DMS 273 (cell line): ENCODE data around the gene RBL2.
"Not testable (repeated sequence)": the region's sequence is repeated elsewhere in the genome, so short reads cannot be mapped to it uniquely, and the experiment has no call there.

Source experiments
- DNase-seq: peaks from one replicate; lab custom pipeline; 2025; ENCODE audit not compliant: unreplicated experiment; lab: John Stamatoyannopoulos, UW

The RBL2 gene

GRCh38 chr16:53434377-53435065 is at the start of gene RBL2:
Gene RBL2 (plus strand): TSS chr16:53434471. CDS start chr16:53434557, 86 bp downstream.
- peak; percentile 89 for DNase-seq

DNA sequence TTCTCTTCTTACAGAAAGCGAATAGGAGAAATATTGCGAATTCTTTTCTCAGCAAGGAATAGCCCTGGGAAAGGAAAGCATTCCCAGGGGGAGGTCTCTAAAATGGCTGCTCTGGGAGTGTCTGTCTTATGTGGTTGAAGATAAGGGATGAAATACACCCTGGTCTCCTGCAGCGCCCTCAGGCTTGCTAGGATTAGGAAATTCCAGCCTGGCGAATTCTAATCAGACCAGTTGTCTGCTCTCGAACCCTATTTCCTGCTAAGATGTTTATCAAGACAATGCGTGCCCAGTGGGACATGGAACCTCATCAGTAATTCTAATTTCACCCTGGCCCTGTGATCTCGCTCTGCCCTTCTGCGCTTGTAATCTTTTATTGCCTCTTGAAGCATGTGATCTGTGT is 49.7 kb upstream of the RBL2 start:
- not testable (repeated sequence) for DNase-seq

DNA sequence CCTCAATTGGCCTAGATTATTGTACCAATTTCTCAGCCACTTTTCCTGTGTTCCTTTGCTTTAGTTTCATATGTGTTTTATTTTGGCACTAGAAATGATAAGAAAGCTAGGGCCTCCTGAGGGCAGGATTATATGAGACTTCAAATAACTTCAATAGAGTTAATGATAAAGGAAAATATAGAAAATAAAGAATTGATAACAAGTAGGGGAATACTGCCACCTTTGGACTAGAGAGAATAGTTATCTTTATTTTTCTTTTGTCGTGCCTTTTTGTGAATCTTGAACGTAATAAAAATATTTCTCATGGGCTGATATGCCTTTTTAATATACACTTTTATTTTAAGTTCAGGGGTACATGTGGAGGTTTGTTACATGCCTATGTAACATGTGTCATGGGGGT is 29.3 kb upstream of the RBL2 start:
- DNase-seq, result no peak

- no peak for DNase-seq
Observed at GRCh38 chr16:53412549-53412948, 21.7 kb upstream of the RBL2 start.

DNA sequence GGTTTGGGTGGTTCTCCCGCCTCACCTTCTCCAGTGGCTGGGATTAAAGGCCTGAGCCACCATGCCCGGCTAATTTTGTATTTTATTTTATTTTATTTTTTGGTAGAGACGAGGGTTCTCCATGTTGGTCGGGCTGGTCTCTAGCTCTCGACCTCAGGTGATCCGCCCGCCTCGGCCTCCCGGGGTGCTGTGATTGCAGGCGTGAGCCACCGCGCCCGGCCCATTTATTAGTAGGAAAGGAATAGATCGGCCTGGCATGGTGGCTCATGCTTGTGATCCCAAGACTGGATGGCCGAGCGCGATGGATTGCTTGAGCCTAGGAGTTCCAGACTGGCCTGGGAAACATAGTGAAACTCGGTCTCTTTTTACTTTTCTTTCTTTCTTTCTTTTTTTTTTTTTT is 20.4 kb upstream of the RBL2 start:
- DNase-seq, result no peak

DNA sequence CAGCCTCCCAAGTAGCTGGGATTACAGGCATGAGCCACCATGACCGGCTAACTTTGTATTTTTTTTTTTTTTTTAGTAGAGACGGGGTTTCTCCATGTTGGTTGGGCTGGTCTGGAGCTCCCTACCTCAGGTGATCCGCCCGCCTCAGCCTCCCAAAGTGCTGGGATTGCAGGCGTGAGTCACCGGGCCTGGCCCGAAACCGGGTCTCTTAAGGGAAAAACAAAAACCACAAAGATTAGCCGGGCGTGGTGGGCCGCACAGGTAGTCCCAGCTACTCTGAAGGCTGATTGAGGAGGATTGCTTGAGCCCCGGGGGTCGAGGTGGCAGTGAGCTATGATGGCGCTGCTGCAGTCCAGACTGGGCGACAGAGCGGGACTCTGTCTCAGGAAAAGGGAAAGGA is 19.9 kb upstream of the RBL2 start:
- DNase-seq, result no peak

DNA sequence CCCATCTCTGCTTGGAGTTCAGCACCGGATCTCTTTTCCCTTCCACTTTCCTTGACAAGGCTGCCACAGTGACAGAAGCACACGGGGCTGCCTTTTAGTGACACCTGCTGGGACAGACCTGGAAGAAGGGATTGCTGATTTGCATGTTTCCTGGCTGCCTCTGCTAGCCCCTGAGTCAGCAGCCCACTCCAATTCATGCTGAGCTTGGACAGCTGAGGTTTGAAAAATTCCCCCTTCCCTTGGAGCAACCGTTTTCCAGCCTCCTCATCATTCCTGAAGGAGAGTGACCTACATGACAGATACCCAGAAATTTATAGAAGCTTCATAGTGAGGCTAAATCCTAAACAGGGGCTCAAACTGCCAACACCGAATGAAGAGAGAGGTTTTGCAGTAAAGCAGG is 18.8 kb upstream of the RBL2 start:
- DNase-seq, result peak; percentile 30

DNA sequence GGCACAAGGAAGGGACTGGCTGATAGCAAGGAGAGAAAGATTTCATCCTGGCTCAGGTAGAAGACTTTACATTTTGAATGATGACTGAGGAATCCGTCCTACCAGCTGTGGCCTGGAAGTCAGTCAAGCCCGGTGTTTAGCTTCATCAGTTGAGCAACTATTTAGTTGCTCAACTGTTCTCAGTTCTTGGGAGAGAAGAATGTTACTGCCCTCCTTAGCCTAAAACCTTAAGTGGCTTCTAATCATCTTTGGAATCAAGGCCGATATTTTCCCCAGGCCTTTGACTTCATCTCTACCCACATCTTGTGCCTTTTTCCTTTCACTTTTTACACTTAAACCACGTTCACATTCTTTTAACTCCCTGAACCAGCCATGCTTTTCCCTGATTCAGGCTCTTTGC is 17.3 kb upstream of the RBL2 start:
- DNase-seq, result no peak

- DNase-seq, result no peak
Observed at GRCh38 chr16:53417976-53418375, 16.3 kb upstream of the RBL2 start.

DNA sequence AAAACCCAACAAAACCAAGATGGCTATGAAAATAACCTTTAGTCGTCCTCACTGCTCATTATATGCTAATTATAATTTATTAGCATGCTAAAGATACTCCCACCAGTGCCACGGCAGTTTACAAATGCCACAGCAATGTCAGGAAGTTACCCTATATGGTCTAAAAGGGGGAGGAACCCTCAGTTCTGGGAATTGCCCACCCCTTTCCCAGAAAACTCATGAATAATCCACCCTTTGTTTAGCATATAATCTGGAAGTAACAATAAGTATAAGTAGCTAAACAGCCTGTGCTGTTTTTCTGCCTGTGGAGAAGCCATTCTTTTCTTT is 14.9 kb upstream of the RBL2 start:
- not testable (repeated sequence) for DNase-seq

DNA sequence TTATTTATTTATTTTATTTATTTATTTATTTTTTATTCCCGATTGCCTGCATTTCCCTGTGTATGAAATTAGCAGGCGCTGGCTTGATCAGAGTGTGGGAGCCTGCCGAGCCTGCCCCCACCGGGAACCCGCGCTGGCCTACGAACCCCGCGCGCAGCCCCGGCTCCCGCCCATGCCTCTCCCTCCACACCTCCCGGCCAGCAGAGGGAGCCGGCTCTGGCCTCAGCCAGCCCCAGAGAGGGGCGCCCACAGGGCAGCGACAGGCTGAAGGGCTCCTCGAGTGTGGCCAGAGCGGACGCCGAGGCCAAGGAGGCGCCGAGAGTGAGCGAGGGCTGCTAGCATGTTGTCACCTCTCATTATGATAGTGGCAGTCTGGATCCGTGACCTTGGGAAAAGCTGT is 13.0 kb upstream of the RBL2 start:
- DNase-seq, result no peak

- DNase-seq, result peak; percentile 49
Observed at GRCh38 chr16:53423968-53424367, 10.3 kb upstream of the RBL2 start.

DNA sequence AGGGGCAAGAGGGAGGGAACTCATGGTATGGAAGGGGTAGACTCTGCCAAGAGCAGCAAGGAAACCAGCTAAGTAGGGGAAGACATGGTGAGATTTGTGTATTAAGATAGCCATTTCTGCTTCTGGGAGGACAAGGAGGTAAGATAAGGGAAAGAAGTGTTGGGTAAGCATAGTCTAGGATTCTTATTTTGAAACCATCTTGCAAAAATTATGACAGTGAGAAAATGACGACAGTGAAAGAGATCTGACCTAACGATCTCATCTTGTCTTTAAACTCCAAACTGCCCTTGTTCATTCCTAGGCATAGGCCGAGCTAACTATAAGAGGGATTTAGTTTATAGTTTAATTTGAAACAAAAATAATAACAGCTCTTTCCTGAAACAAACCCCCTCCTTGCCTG is 5.6 kb upstream of the RBL2 start:
- no peak for DNase-seq

DNA sequence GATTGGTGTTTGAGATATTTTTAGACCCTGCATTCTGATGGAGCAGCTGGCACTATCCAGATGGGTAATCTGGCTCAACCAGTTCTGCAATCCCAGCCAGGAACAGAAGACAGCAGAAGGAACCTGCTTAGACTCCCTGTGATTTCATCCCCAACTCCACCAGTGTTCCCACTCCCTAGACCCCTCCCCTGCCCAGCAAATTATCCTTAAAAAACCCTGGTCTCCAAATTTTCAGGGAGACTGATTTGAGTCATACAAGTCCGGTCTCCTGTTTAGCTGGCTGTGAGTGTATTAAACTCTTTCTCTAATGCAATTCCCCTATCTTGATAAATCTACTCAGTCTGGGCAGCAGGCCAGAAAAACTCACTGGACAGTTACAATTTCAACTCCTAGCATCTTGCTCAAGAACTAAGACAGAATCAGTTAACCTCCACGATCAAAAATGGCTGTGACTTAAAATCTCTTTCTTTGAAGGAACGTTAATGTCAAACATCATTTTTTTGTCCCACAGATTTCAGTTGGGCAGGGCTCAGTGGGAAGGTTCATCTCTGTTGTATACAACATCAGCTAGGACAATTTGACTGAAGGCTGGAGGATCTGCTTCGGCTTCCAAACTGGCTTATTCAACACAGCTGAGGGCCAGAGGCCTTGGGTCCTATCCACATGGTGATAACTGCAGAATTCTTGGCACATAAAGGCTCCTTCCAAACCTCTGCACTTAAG is 4.9 kb upstream of the RBL2 start:
- DNase-seq, result peak; percentile 94

DNA sequence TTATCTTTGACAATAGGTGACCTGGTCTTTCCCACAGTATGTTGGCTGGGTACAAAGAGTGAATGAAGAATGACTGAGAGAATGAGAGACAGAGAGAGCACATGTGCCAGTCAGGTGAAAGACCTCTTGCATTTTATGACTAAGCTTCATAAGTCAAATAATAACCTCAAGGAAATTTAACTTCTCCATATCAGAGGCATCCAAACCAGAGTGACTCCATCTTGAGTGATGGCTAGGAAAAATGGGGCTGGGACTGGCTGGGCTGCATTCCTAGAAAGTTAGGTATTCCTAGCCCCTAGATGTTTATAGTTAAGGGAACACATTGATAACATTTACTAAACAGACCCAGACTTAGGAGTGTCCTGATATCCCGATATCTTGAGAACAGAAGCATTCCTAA is 3.9 kb upstream of the RBL2 start:
- DNase-seq, result no peak

DNA sequence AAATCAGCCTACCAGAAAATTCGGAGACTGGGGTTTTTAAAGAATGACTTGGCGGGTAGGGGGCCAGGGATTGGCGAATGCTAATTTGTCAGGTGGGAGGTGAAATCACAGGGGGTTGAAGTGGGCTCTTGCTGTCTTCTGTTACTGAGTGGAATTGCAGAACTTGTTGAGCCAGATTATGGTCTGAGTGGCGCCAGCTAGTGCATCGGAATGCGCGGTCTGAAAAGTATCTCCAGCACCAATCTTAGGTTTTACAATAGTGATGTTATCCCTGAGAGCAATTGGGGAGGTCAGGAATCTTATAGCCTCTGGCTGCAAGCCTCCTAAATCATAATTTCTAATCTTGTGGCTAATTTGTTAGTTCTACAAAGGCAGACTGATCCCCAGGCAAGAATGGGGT is 762 bp upstream of the RBL2 start:
- no peak for DNase-seq

DNA sequence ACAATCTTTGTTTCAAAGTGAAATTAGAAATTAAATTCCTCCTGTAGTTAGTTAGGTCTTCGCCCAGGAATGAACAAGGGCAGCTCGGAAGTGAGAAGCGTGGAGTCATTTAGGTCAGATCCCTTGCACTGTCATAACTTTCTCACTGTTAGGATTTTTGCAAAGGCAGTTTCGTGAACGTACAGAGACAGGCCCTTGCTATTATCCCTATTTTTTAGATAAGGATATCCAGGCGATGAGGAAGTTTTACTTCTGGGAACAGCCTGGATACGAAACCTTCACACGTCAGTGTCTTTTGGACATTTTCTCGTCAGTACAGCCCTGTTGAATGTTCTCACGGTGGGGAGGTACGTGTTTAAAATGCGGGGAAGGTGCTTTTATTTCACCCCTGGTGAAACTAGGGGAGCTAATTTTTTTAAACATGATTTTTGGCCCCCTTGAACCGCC is 318 bp upstream of the RBL2 start:
- DNase-seq, result no peak

DNA sequence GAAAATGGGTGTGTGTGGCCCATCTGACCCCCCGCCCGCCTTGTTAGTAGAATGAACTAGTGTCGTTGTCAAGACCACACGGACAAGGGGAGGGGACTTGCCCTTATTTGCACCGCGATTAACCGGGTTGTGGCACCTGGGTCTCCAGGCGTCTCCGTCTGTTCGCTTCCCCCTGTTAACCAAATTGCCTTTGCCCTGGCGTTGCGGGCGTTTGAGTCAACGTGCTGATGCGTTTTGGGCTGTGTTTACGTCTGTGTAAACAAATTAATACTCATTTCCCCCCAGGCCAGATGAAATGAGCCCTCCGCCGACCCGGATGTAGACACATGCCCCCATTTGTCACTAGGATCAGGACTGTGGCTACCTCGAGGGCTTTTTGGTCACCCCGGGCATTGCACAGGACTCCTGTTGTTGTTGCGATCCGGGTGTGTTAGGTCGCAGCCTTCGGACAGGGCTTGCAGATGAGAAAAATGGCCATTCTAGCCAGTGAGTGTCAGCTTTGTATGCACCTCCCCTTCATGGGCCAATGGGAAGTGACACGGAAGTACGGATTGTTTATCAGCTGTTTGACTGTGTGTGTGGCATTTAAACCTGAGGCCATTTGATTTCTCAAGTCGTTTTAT is 906 bp downstream of the RBL2 start:
- peak; percentile 87 for DNase-seq

DNA sequence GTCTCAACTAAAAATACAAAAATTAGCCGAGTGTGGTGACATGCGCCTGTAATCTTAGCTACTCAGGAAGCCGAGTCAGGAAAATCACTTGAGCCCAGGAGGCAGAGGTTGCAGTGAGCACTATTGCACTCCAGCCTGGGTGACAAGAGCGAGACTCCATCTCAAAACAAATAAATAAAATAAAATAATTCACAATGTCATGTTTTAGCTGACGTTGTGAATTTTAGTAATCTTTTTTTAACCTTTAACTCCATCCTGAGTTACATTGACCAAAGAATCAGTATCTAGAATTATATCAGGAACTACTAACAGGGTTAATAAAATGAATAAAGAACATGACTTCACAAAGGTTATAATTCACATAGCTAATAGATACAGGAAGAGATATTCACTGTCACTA is 5.9 kb downstream of the RBL2 start:
- no peak for DNase-seq

DNA sequence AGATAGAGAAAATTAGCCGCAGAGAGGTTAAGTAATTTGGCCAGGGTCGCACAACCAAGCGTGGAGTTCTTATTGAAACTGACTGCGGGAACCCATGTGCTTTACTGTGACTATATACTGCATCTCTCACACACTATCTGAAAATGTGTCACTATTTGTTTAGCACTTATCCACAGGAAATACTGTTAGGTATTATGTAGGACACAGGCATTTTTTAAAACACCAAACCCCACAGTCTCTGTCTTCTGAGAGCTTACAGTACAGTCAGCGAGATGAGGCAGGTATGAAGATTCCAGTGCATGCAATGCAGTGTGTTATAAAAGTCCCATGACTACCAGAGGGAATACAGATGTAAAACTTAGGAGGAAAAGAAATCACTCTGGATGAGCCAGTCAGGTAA is 11.3 kb downstream of the RBL2 start:
- no peak for DNase-seq

- no peak for DNase-seq
Observed at GRCh38 chr16:53446090-53446489, 11.8 kb downstream of the RBL2 start.

DNA sequence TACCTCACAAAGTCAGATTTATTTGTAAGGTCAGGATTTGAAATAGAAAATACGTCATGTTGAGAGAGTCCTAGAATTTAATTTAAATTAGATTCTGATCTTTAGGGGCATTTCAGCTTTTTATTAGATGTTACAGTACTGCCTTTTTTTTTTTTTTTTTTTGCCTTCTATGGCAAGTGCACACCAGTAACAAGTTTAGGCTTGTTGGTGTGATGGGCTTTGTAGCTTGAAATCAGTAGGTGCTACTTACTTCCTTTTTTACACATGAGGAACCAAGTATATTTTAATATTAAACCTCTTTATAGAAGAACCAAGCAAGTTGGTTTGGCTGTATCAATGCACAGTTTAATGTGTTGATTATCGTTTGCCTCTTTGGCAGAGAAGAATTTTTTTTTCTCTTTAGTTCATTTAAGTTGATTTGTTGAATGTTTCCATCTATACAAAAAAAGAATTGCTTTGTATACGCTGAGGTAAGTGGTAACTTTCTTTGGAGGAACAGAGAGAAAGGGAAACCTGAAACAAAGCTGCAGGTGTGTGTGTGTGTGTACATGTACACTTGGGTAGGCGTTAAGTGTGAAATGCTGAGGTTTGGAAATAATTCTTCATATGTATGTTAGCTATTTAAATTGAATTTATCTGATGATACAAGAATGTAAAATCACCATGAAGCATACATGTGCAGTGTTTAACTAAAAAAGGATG is 15.7 kb downstream of the RBL2 start:
- DNase-seq, result no peak
